ENCODE data around the gene RYR3.

Gene RYR3

GRCh38 chr15:33476076-33476475 lies 165.3 kb downstream of the RYR3 start:
- no peak overlapping the region for H3K27ac ChIP-seq
- H3K4me3 ChIP-seq (ENCODE audit: low read depth in 1 of 2, low read length in 1 of 2): no peak overlapping the region
- no peaks in the 10 kb centered on the region for H3K27me3 ChIP-seq
- H3K4me1 ChIP-seq (ENCODE audit: control insufficient read depth in 1 of 2, insufficient read depth in 1 of 2, low read depth in 1 of 2, low read length in 1 of 2): no peaks in the 10 kb centered on the region
- TF ChIP-seq CTCF (IDR thresholded peaks at IDR 0.05): no peak
- H3K36me3 ChIP-seq: no peaks in the 10 kb centered on the region
- H3K9me3 ChIP-seq: no peaks in the 10 kb centered on the region

- Histone ChIP-seq H3K9me3 (no peaks in the 10 kb centered on the region), H3K27me3 (no peaks in the 10 kb centered on the region), H3K4me1 (ENCODE audit: control insufficient read depth in 1 of 2, insufficient read depth in 1 of 2, low read depth in 1 of 2, low read length in 1 of 2) (no peaks in the 10 kb centered on the region), H3K4me3 (ENCODE audit: low read depth in 1 of 2, low read length in 1 of 2) (no peak overlapping the region), H3K27ac (no peak overlapping the region), H3K36me3 (no peaks in the 10 kb centered on the region)
- TF ChIP-seq CTCF (IDR thresholded peaks at IDR 0.05): no peak
Observed at GRCh38 chr15:33476908-33477307, 166.1 kb downstream of the RYR3 start.

GRCh38 chr15:33489335-33489734 lies 178.6 kb downstream of the RYR3 start:
- Histone ChIP-seq H3K4me1 (ENCODE audit: control insufficient read depth in 1 of 2, insufficient read depth in 1 of 2, low read depth in 1 of 2, low read length in 1 of 2) (no peaks in the 10 kb centered on the region), H3K27ac (no peak overlapping the region), H3K27me3 (peaks cover 4% of the 10 kb centered on the region), H3K4me3 (ENCODE audit: low read depth in 1 of 2, low read length in 1 of 2) (no peak overlapping the region), H3K9me3 (no peaks in the 10 kb centered on the region), H3K36me3 (no peaks in the 10 kb centered on the region)
- TF ChIP-seq CTCF (IDR thresholded peaks at IDR 0.05): no peak

- no peak for TF ChIP-seq CTCF (IDR thresholded peaks at IDR 0.05)
- Histone ChIP-seq H3K36me3 (no peaks in the 10 kb centered on the region), H3K27me3 (peaks cover 4% of the 10 kb centered on the region), H3K9me3 (no peaks in the 10 kb centered on the region), H3K27ac (no peak overlapping the region), H3K4me1 (ENCODE audit: control insufficient read depth in 1 of 2, insufficient read depth in 1 of 2, low read depth in 1 of 2, low read length in 1 of 2) (no peaks in the 10 kb centered on the region), H3K4me3 (ENCODE audit: low read depth in 1 of 2, low read length in 1 of 2) (no peak overlapping the region)
Observed at GRCh38 chr15:33490703-33491102, 179.9 kb downstream of the RYR3 start.

- no peaks in the 10 kb centered on the region for H3K36me3 ChIP-seq
- no peak for TF ChIP-seq CTCF (IDR thresholded peaks at IDR 0.05)
- H3K4me1 ChIP-seq (ENCODE audit: control insufficient read depth in 1 of 2, insufficient read depth in 1 of 2, low read depth in 1 of 2, low read length in 1 of 2): no peaks in the 10 kb centered on the region
- no peak overlapping the region for H3K27ac ChIP-seq
- no peak overlapping the region for H3K4me3 ChIP-seq (ENCODE audit: low read depth in 1 of 2, low read length in 1 of 2)
- H3K9me3 ChIP-seq: no peaks in the 10 kb centered on the region
- H3K27me3 ChIP-seq: peaks cover 4% of the 10 kb centered on the region
Observed at GRCh38 chr15:33492434-33493052, 181.8 kb downstream of the RYR3 start.

GRCh38 chr15:33494306-33494705 lies 183.5 kb downstream of the RYR3 start:
- Histone ChIP-seq H3K27me3 (peaks cover 4% of the 10 kb centered on the region), H3K9me3 (no peaks in the 10 kb centered on the region), H3K4me1 (ENCODE audit: control insufficient read depth in 1 of 2, insufficient read depth in 1 of 2, low read depth in 1 of 2, low read length in 1 of 2) (no peaks in the 10 kb centered on the region), H3K27ac (no peak overlapping the region), H3K4me3 (ENCODE audit: low read depth in 1 of 2, low read length in 1 of 2) (no peak overlapping the region), H3K36me3 (no peaks in the 10 kb centered on the region)
- no peak for TF ChIP-seq CTCF (IDR thresholded peaks at IDR 0.05)

Data from neutrophil (primary cell).